Measurements from ENCODE around the gene TMEM164. TPM values are rescaled to one million over a fixed set of nuclear protein-coding genes. Genes with fewer than 3 reads are reported as not detected.

The TMEM164 gene
- total and polyA plus RNA-seq, 2 experiments from 2014 or later = 3.4 to 17.2 TPM

DNA sequence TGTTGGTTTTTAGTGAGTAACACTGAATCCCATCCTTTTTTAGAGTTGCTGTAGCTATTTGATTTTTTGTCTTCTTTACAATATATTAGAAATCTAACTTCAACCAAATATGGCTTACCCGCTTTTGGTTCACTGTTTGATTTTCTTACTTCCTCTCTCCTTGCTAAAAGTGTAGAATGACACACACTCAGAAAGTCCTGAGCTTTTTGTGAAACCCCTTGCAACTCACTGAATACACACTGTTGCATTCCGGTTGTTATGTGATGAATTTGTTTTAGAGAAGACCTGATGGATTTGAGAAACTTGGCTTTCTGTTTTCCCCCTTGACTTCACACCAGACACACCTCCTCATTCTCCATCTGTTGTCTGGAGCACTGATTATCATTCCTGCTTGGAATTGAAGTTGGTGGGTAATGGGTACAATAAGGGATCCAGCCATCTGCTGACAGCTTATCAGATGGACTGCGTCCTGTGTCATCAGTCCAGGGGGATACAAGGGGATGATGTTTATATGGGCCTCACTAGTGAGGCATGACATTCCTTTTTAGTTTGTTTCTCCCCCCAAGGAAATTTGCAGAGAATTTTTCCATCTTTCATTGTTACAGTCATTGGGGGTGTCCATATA, 5.2 kb downstream of the TMEM164 start:
- Mint-ChIP-seq H3K27me3 (ENCODE audit: insufficient read depth, low read depth, poor library complexity) (peaks cover 1% of the 10 kb centered on the region), H3K4me1 (peaks cover 36% of the 10 kb centered on the region), H3K36me3 (ENCODE audit: low read depth) (no peaks in the 10 kb centered on the region; the same call in none of the 3 replicates)

More for the DNA sequence above, 5.2 kb downstream of the TMEM164 start:
- DNase-seq (ENCODE audit: low spot score) (no peak), ATAC-seq (no peak)
- Mint-ChIP-seq H3K4me3 (no peak overlapping the region), H3K27ac (no peak overlapping the region), H3K9me3 (no peaks in the 10 kb centered on the region)
- Histone ChIP-seq H3F3A (replicated peaks; ENCODE audit: low read depth) (no peaks in the 10 kb centered on the region), H3K27ac (ENCODE audit: low read depth) (no peak overlapping the region), H3K9me2 (ENCODE audit: insufficient read depth) (no peaks in the 10 kb centered on the region), H3K4me3 (no peak overlapping the region), H3K79me2 (replicated peaks; ENCODE audit: insufficient read depth) (no peaks in the 10 kb centered on the region; the same call in 1 of the 2 replicates), H3K4me1 (ENCODE audit: insufficient read depth) (peaks cover 3% of the 10 kb centered on the region), H2AFZ (no peak overlapping the region), H3K27me3 (ENCODE audit: insufficient read depth) (no peaks in the 10 kb centered on the region), H4K20me1 (replicated peaks; ENCODE audit: insufficient read depth) (no peaks in the 10 kb centered on the region; the same call in 1 of the 2 replicates), H3K4me2 (no peak overlapping the region), H3K36me3 (ENCODE audit: insufficient read depth) (no peaks in the 10 kb centered on the region)
- TF ChIP-seq JUNB (IDR thresholded peaks at IDR 0.05; ENCODE audit: unreplicated experiment) (no peak), ZNF462 (CRISPR knock-in tag; IDR thresholded peaks at IDR 0.05) (no peak), ZNF114 (CRISPR knock-in tag; IDR thresholded peaks at IDR 0.05) (no peak), CREB1 (CRISPR knock-in tag; IDR thresholded peaks at IDR 0.05; ENCODE audit: low read depth) (no peak), EZH2 (IDR thresholded peaks at IDR 0.05; ENCODE audit: low read depth, unreplicated experiment) (no peak), STAT1 (IDR thresholded peaks at IDR 0.05; ENCODE audit: unreplicated experiment) (no peak), ZNF331 (CRISPR knock-in tag; IDR thresholded peaks at IDR 0.05; ENCODE audit: low read depth) (no peak), EZH2phosphoT487 (IDR thresholded peaks at IDR 0.05; ENCODE audit: unreplicated experiment) (no peak), POLR2AphosphoS5 (IDR thresholded peaks at IDR 0.05; ENCODE audit: low read depth) (no peak), NANOG (IDR thresholded peaks at IDR 0.05; ENCODE audit: borderline replicate concordance) (no peak)
- TF ChIP-seq, protein P1, sequence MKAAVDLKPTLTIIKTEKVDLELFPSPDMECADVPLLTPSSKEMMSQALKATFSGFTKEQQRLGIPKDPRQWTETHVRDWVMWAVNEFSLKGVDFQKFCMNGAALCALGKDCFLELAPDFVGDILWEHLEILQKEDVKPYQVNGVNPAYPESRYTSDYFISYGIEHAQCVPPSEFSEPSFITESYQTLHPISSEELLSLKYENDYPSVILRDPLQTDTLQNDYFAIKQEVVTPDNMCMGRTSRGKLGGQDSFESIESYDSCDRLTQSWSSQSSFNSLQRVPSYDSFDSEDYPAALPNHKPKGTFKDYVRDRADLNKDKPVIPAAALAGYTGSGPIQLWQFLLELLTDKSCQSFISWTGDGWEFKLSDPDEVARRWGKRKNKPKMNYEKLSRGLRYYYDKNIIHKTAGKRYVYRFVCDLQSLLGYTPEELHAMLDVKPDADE (IDR thresholded peaks at IDR 0.05) = no peak
- TF ChIP-seq, protein P2, sequence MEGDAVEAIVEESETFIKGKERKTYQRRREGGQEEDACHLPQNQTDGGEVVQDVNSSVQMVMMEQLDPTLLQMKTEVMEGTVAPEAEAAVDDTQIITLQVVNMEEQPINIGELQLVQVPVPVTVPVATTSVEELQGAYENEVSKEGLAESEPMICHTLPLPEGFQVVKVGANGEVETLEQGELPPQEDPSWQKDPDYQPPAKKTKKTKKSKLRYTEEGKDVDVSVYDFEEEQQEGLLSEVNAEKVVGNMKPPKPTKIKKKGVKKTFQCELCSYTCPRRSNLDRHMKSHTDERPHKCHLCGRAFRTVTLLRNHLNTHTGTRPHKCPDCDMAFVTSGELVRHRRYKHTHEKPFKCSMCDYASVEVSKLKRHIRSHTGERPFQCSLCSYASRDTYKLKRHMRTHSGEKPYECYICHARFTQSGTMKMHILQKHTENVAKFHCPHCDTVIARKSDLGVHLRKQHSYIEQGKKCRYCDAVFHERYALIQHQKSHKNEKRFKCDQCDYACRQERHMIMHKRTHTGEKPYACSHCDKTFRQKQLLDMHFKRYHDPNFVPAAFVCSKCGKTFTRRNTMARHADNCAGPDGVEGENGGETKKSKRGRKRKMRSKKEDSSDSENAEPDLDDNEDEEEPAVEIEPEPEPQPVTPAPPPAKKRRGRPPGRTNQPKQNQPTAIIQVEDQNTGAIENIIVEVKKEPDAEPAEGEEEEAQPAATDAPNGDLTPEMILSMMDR (conservative IDR thresholded peaks at IDR 0.05; ENCODE audit: low read depth in 2 of 2) = no peak
- TF ChIP-seq, protein P3, sequence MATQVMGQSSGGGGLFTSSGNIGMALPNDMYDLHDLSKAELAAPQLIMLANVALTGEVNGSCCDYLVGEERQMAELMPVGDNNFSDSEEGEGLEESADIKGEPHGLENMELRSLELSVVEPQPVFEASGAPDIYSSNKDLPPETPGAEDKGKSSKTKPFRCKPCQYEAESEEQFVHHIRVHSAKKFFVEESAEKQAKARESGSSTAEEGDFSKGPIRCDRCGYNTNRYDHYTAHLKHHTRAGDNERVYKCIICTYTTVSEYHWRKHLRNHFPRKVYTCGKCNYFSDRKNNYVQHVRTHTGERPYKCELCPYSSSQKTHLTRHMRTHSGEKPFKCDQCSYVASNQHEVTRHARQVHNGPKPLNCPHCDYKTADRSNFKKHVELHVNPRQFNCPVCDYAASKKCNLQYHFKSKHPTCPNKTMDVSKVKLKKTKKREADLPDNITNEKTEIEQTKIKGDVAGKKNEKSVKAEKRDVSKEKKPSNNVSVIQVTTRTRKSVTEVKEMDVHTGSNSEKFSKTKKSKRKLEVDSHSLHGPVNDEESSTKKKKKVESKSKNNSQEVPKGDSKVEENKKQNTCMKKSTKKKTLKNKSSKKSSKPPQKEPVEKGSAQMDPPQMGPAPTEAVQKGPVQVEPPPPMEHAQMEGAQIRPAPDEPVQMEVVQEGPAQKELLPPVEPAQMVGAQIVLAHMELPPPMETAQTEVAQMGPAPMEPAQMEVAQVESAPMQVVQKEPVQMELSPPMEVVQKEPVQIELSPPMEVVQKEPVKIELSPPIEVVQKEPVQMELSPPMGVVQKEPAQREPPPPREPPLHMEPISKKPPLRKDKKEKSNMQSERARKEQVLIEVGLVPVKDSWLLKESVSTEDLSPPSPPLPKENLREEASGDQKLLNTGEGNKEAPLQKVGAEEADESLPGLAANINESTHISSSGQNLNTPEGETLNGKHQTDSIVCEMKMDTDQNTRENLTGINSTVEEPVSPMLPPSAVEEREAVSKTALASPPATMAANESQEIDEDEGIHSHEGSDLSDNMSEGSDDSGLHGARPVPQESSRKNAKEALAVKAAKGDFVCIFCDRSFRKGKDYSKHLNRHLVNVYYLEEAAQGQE (IDR thresholded peaks at IDR 0.05; ENCODE audit: unreplicated experiment) = no peak
